Measurements from ENCODE around the gene KIF18B. TPM values are rescaled to one million over a fixed set of nuclear protein-coding genes. Genes with fewer than 3 reads are reported as not detected.

Gene KIF18B
- total and polyA plus RNA-seq, 2 of the 13 experiments (the other 11 are each of a cell fraction or from before 2014, with no cell fraction given): 15.2 to 15.3 TPM

DNA sequence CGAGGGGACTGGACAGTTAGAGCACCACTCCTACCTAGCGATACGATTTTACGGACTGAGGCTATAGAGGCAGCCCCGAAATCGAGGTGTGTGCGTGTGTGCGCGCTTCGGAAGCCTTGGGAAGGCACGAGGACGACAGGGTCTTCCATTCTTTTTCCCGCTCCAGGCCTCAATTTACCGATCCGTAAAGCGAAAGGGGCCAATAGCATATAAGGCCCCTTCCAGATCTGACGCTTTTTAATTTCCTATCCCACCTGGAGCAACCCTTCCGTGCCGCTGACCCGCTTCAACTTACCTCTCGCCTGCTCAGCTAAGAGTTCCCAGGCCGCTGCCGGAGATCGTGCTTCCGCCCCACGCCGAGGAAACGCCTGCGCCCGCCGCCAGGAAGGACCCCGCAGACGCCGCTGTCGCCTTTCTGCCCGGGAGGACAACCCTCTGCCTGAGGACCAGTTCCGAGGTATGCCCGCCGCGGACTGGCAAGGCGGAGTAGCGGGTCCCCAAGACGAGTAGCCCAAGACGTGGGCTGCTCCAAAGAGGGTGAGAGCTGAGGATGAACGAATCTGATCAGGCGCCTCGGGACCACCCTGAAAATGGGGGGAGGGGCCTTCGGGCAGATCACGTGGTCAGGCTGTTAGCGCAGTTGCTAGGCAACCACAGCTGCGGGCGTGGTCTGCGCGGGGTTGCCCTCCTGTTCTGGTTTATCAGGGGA, 48.3 kb downstream of the KIF18B start, which contains the start of gene EFTUD2 (continued):
- TF ChIP-seq, protein P1, sequence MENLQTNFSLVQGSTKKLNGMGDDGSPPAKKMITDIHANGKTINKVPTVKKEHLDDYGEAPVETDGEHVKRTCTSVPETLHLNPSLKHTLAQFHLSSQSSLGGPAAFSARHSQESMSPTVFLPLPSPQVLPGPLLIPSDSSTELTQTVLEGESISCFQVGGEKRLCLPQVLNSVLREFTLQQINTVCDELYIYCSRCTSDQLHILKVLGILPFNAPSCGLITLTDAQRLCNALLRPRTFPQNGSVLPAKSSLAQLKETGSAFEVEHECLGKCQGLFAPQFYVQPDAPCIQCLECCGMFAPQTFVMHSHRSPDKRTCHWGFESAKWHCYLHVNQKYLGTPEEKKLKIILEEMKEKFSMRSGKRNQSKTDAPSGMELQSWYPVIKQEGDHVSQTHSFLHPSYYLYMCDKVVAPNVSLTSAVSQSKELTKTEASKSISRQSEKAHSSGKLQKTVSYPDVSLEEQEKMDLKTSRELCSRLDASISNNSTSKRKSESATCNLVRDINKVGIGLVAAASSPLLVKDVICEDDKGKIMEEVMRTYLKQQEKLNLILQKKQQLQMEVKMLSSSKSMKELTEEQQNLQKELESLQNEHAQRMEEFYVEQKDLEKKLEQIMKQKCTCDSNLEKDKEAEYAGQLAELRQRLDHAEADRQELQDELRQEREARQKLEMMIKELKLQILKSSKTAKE (CRISPR knock-in tag; IDR thresholded peaks at IDR 0.05; ENCODE audit: borderline replicate concordance): peak; percentile 86
- TF ChIP-seq ZNF841 (CRISPR knock-in tag; IDR thresholded peaks at IDR 0.05; ENCODE audit: borderline replicate concordance): peak; percentile 77; the same call in 1 of the 2 replicates
- TF ChIP-seq HMGA1 (CRISPR knock-in tag; conservative IDR thresholded peaks at IDR 0.05): no peak
- peak; percentile 77 for TF ChIP-seq TBX3 (IDR thresholded peaks at IDR 0.05; ENCODE audit: borderline replicate concordance)
- TF ChIP-seq TRIM24 (CRISPR knock-in tag; IDR thresholded peaks at IDR 0.05): no peak
- no peak; the same call in 1 of the 2 replicates for TF ChIP-seq HBP1 (CRISPR knock-in tag; IDR thresholded peaks at IDR 0.05; ENCODE audit: low read depth)
- peak; percentile 99; the same call in 1 of the 2 replicates for TF ChIP-seq KDM4B (CRISPR knock-in tag; IDR thresholded peaks at IDR 0.05)
- peak; percentile 70; the same call in 1 of the 2 replicates for TF ChIP-seq ZNF292 (CRISPR knock-in tag; IDR thresholded peaks at IDR 0.05; ENCODE audit: borderline replicate concordance, low read depth)
- no peak for TF ChIP-seq ZFP36 (IDR thresholded peaks at IDR 0.05; ENCODE audit: borderline replicate concordance, low read depth, low read length, partially characterized antibody)
- 0 out of 2 replicates have a peak, but pooled peaks have one; percentile 42 for TF ChIP-seq TIGD3 (CRISPR knock-in tag; IDR thresholded peaks at IDR 0.05; ENCODE audit: borderline replicate concordance)
- TF ChIP-seq PAX8 (CRISPR knock-in tag; IDR thresholded peaks at IDR 0.05; ENCODE audit: borderline replicate concordance): peak; percentile 81
- 0 out of 2 replicates have a peak, but pooled peaks have one; percentile 14 for TF ChIP-seq SMAD9 (CRISPR knock-in tag; IDR thresholded peaks at IDR 0.05)
- TF ChIP-seq NR0B2 (CRISPR knock-in tag; IDR thresholded peaks at IDR 0.05): peak; percentile 92
- peak; percentile 57; the same call in 1 of the 2 replicates for TF ChIP-seq PITX1 (CRISPR knock-in tag; IDR thresholded peaks at IDR 0.05)
- peak; percentile 97 for TF ChIP-seq ZNF230 (CRISPR knock-in tag; IDR thresholded peaks at IDR 0.05)
- peak; percentile 95 for TF ChIP-seq ZNF225 (CRISPR knock-in tag; IDR thresholded peaks at IDR 0.05)
- no peak for TF ChIP-seq POLR2AphosphoS2 (IDR thresholded peaks at IDR 0.05; ENCODE audit: low read depth, low read length)
- TF ChIP-seq, protein P2, sequence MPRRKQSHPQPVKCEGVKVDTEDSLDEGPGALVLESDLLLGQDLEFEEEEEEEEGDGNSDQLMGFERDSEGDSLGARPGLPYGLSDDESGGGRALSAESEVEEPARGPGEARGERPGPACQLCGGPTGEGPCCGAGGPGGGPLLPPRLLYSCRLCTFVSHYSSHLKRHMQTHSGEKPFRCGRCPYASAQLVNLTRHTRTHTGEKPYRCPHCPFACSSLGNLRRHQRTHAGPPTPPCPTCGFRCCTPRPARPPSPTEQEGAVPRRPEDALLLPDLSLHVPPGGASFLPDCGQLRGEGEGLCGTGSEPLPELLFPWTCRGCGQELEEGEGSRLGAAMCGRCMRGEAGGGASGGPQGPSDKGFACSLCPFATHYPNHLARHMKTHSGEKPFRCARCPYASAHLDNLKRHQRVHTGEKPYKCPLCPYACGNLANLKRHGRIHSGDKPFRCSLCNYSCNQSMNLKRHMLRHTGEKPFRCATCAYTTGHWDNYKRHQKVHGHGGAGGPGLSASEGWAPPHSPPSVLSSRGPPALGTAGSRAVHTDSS (CRISPR knock-in tag; conservative IDR thresholded peaks at IDR 0.05): 0 out of 2 replicates have a peak, but pooled peaks have one; percentile 52
- TF ChIP-seq KLF12 (CRISPR knock-in tag; IDR thresholded peaks at IDR 0.05; ENCODE audit: borderline replicate concordance): no peak; the same call in none of the 2 replicates
- TF ChIP-seq SP140L (CRISPR knock-in tag; IDR thresholded peaks at IDR 0.05; ENCODE audit: borderline replicate concordance): no peak
- TF ChIP-seq SMYD3 (CRISPR knock-in tag; IDR thresholded peaks at IDR 0.05): peak; percentile 99
- TF ChIP-seq FOXC1 (CRISPR knock-in tag; IDR thresholded peaks at IDR 0.05; ENCODE audit: borderline replicate concordance): peak; percentile 97
